Activated T-helper 17 cell treated with anti-CD3 and anti-CD28 coated beads, Interleukin-2, amount 50 U/mL, for 72 hours (primary cell): Measurements from ENCODE around the gene CCNDBP1. TPM values are rescaled to one million over a fixed set of nuclear protein-coding genes. Genes with fewer than 3 reads are reported as not detected.

Experiments used
- ATAC-seq: fragments of 150-1000 bp; cut with Tn5 transposase; replicated peaks from 2 replicates; pipeline ENCODE4 v1.10.0; 2021; ENCODE audit warnings: mild to moderate bottlenecking, moderate library complexity
- H3K27ac Mint-ChIP-seq: one replicate; pipeline ENCODE4 v1.8.0; 2022; ENCODE audit warnings: mixed read lengths
- H3K27me3 Mint-ChIP-seq: one replicate; pipeline ENCODE4 v1.8.0; 2022; ENCODE audit warnings: mixed read lengths
- H3K36me3 Mint-ChIP-seq: one replicate; pipeline ENCODE4 v1.8.0; 2022; ENCODE audit warnings: low read depth, mild to moderate bottlenecking, mixed read lengths
- H3K4me1 Mint-ChIP-seq: one replicate; pipeline ENCODE4 v1.8.0; 2022; ENCODE audit warnings: mixed read lengths
- H3K4me3 Mint-ChIP-seq: one replicate; pipeline ENCODE4 v1.8.0; 2022; ENCODE audit warnings: mild to moderate bottlenecking, mixed read lengths
- H3K9me3 Mint-ChIP-seq: one replicate; pipeline ENCODE4 v1.8.0; 2022; ENCODE audit warnings: mixed read lengths
- total RNA-seq, 2 donors: library from RNA; stranded (reverse); gene quantifications; one replicate each; pipeline ENCODE4 v1.2.3, GENCODE V29; 2022

Gene CCNDBP1
- total RNA-seq, 2 donors from 2014 or later, result 63.1 to 66.8 TPM

DNA sequence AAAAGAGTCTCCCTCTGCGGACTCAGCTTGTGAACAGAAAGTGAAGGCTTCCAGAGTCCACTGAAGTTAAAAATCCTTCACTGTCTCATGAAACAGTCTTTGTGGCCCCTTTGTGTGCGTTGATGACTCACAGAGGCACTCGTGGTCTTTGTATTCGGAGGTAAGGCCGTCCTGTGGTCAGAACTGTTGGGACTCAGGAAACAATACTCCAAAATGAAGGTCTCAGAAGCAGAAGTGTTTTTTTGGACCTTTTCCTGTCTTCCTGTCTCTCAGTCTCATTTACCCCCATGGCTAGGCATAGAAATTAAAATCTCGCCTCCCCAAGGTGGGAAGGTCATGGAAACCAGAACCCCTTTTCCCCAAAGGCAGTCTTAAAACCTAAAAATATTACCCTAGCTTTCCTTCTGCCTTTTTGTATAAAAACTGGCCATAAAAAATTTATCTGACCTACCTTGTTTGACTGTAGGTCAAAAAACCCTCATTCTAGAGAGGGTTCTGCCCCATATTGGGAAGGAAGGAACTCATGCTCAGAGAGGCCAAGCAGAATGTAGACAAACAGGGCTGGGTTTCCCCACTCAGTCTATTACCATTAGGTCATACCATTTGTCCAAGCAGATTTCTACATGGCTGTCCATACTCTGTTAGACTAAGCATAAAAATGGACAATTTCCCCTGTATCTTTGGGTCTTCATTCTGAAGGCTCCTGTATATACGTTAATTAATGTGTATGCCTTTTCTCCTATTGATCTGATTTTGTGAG is 54.7 kb downstream of the CCNDBP1 start:
- H3K4me1 Mint-ChIP-seq, result no peaks in the 10 kb centered on the region
- peaks cover 19% of the 10 kb centered on the region for H3K27me3 Mint-ChIP-seq
- peak; percentile 52 for ATAC-seq

DNA sequence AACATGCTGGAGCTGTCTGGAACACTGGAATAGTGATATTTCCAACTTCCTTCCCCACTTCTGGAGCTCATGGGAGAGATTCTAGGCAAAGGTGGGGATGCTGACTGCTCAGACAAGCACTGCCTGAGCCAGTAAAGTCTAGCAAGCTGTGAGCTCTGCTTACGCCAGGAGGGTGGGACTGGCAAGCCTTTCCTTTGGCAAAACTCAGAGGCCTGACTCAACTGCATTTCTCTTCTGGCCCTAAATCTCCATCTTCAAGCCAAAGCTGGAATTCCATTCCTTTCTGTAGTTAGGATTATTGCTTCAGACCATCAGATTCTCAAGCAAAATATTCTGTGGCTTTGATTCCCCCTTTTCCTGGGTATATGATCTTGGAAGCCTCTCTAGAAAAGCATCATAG is 55.9 kb downstream of the CCNDBP1 start:
- H3K27me3 Mint-ChIP-seq, result peaks cover 14% of the 10 kb centered on the region
- H3K4me1 Mint-ChIP-seq, result no peaks in the 10 kb centered on the region
- no peaks in the 10 kb centered on the region for H3K9me3 Mint-ChIP-seq
- no peak for ATAC-seq
- no peak overlapping the region for H3K27ac Mint-ChIP-seq
- no peaks in the 10 kb centered on the region for H3K36me3 Mint-ChIP-seq
- no peak overlapping the region for H3K4me3 Mint-ChIP-seq

More for the DNA sequence above, 54.7 kb downstream of the CCNDBP1 start:
- H3K27ac Mint-ChIP-seq, result no peak overlapping the region
- no peak overlapping the region for H3K4me3 Mint-ChIP-seq
- no peaks in the 10 kb centered on the region for H3K9me3 Mint-ChIP-seq
- H3K36me3 Mint-ChIP-seq, result no peaks in the 10 kb centered on the region

DNA sequence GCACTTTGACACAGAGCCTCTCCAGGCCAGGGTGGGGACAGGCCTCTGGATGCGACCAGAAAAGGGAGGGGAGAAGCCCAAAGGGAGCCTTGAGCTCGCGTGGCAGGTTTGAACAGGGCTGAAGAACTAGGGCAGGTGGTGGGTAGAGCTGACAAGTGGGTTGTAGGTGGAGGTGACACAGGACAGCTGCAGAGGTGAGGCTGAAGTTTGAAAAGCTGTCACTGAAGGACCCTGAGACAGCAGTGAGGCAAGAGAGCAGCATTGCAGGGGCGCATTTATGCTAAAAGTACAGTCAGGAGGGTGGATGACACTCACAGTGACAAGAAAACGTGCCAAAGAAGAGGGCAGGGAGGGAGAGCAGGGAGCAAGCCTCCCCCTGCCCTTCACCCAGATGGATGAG is 57.4 kb downstream of the CCNDBP1 start:
- H3K27me3 Mint-ChIP-seq, result peaks cover 12% of the 10 kb centered on the region
- H3K4me3 Mint-ChIP-seq, result no peak overlapping the region
- H3K9me3 Mint-ChIP-seq, result no peaks in the 10 kb centered on the region
- no peak overlapping the region for H3K27ac Mint-ChIP-seq
- H3K36me3 Mint-ChIP-seq, result no peaks in the 10 kb centered on the region
- no peak for ATAC-seq
- H3K4me1 Mint-ChIP-seq, result no peaks in the 10 kb centered on the region

DNA sequence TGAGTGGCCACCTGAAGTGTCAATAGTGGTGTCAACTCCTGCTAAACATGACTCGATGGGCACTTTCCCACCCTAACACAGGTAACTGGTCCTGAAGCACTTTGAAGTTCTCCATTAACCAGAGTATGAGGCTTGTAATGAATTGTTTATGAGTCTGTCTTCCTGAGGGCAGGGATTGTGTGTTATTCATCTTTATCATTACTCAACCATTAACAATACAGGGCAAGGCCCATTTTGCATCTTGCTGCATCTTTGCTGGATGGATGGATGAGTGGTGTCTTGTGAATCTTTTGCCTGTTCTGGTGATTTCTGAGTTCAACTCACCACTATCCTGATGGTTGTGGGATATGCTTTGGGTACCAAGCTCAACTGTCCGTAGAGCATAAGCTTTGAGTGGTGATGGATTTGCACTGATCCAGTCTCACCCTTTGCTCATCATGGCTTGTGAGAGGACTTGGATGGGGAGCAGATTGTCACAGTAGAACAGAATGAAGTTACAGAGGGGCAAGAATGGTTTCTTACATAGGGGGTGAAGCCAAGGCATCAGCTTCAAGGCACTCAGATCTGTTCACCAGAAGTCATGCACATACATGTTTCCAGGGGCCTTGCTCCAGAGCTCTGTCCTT is 57.9 kb downstream of the CCNDBP1 start:
- Mint-ChIP-seq H3K4me1 (no peaks in the 10 kb centered on the region), H3K36me3 (no peaks in the 10 kb centered on the region), H3K9me3 (no peaks in the 10 kb centered on the region), H3K27ac (no peak overlapping the region), H3K27me3 (peaks cover 9% of the 10 kb centered on the region), H3K4me3 (no peak overlapping the region)
- peak; percentile 7 for ATAC-seq

DNA sequence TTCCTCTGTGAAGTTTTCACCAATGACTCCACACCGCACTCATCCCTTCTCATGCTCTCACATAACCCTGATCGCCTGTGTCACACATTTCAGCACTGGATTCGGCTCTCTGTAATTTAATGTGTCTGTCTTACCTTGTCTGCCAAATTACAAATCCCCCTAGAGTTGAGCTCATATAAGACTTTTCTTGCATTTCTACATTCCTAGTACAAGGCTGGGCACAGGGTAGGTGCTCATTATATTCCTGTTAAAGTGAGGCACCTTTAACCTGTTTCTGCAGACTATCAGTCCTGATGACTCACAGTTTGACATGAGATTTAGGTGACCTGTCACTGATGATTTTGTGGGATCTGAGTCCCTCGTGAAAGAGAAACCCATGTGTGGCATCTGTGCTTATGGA is 58.9 kb downstream of the CCNDBP1 start:
- Mint-ChIP-seq H3K36me3 (no peaks in the 10 kb centered on the region), H3K4me3 (no peak overlapping the region), H3K9me3 (no peaks in the 10 kb centered on the region), H3K27me3 (peaks cover 9% of the 10 kb centered on the region), H3K27ac (no peak overlapping the region), H3K4me1 (no peaks in the 10 kb centered on the region)
- no peak for ATAC-seq

DNA sequence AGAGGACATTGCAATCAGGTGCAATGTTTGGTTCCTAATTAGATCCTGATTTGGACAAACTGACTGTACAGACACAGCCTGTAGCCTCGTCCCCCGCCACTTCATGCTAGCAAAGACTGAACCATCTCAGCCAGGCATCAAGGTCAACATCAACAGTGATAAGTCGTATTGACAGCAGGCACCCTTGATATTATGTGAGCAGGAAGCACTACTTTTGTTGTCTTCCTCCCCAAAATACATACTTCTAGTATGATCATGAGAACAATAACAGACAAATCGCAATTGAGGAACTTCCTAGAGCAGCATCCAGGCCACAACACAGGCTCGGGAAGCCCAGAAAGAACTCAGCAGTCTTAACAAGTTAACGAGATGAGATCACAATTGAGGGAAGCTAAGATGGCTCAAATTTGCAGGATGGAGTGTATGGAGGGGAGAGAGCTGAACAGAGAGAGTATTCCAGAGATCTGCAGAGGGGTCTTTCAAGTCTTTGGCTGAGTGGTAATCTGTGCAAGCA is 61.1 kb downstream of the CCNDBP1 start:
- Mint-ChIP-seq H3K27ac (no peak overlapping the region), H3K4me3 (no peak overlapping the region), H3K9me3 (no peaks in the 10 kb centered on the region), H3K4me1 (no peaks in the 10 kb centered on the region), H3K36me3 (no peaks in the 10 kb centered on the region), H3K27me3 (peaks cover 6% of the 10 kb centered on the region)
- no peak for ATAC-seq

Other genes starting within 250 kb of the CCNDBP1 start
- gene UBR1, start 79.4 kb upstream of the CCNDBP1 start, total RNA-seq, result 10 to 100 TPM; 33.3 to 37.4 TPM
- gene TMEM62, start 51.8 kb upstream of the CCNDBP1 start, total RNA-seq, result 10 to 100 TPM; 15.7 to 21.4 TPM
- not detected for gene EPB42, start 35.6 kb downstream of the CCNDBP1 start, total RNA-seq
- gene TGM5, start 81.5 kb downstream of the CCNDBP1 start, total RNA-seq, result under 1 TPM; 0.48 to 0.61 TPM
- not detected for gene TGM7, start 116.9 kb downstream of the CCNDBP1 start, total RNA-seq
- gene LCMT2, start 145.2 kb downstream of the CCNDBP1 start, total RNA-seq, result 10 to 100 TPM in 1 of 2 donors, 1 to 10 TPM in 1; 7.1 to 10.4 TPM
- gene ZSCAN29, start 185.6 kb downstream of the CCNDBP1 start, total RNA-seq, result 10 to 100 TPM; 18.6 to 20.6 TPM
- gene TUBGCP4, start 185.7 kb downstream of the CCNDBP1 start, total RNA-seq, result 10 to 100 TPM; 32.3 to 41.3 TPM